Gastroesophageal sphincter (tissue), 3 donors: ENCODE measurements around the gene KHNYN.

Source experiments
- EP300 ChIP-seq: sonication (generic); formaldehyde crosslinking; IDR thresholded peaks from one replicate; pipeline ENCODE4 v1.6.1; 2017; ENCODE audit warnings: antibody characterized with exemption, mild to moderate bottlenecking
- TF ChIP-seq, protein P1 (sequence below), 4 experiments: fragments of 200-600 bp in 2 of 4; fragments of 450-650 bp in 2 of 4; sonication (generic) in 1 of 4; IDR thresholded peaks; one replicate each; pipeline ENCODE4 v1.5.1; 2017 to 2019; ENCODE audit warnings: antibody characterized with exemption in 4 of 4, mild to moderate bottlenecking in 2 of 4, moderate library complexity in 2 of 4

- no peak for TF ChIP-seq EP300
- TF ChIP-seq, protein P1, sequence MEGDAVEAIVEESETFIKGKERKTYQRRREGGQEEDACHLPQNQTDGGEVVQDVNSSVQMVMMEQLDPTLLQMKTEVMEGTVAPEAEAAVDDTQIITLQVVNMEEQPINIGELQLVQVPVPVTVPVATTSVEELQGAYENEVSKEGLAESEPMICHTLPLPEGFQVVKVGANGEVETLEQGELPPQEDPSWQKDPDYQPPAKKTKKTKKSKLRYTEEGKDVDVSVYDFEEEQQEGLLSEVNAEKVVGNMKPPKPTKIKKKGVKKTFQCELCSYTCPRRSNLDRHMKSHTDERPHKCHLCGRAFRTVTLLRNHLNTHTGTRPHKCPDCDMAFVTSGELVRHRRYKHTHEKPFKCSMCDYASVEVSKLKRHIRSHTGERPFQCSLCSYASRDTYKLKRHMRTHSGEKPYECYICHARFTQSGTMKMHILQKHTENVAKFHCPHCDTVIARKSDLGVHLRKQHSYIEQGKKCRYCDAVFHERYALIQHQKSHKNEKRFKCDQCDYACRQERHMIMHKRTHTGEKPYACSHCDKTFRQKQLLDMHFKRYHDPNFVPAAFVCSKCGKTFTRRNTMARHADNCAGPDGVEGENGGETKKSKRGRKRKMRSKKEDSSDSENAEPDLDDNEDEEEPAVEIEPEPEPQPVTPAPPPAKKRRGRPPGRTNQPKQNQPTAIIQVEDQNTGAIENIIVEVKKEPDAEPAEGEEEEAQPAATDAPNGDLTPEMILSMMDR (IDR thresholded peaks at IDR 0.05), result no peak
These were observed 13.4 kb upstream of the KHNYN start for GRCh38 chr14:24416254-24416931.
